ENCODE results near the gene SLC24A1.
A peak's percentile ranks its signal among the peaks of the same experiment; 100 is the strongest.
"Not testable (repeated sequence)": the region's sequence is repeated elsewhere in the genome, so short reads cannot be mapped to it uniquely, and the experiment has no call there.

The SLC24A1 gene

GRCh38 chr15:65621638-65622037 lies at the start of gene SLC24A1:
TSS of gene SLC24A1 (plus strand) at chr15:65621938. CDS start at chr15:65624081, 2,143 bp downstream.
- no peak for DNase-seq (ENCODE audit: low read depth)

DNA sequence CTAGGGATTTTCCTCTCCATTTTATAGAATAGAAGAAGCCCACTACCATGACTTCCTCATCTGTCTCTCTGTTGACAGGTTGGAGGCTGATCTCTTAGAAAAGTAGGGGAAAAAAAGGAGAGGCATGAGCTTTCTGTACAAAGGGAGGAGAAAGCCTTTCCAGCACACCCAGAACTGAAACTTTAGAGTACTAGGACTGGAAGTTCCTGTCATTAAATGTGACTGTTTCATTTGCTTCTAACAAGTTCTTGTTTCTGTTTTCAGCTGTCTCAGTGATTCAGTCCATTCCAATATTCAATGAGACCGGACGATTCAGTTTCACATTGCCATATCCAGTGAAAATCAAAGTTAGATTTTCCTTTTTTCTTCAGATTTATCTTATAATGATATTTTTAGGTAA lies 49.8 kb upstream of the SLC24A1 start:
- DNase-seq (ENCODE audit: low read depth): no peak

- DNase-seq (ENCODE audit: low read depth): peak; percentile 31
Observed at GRCh38 chr15:65576664-65577063, 45.1 kb upstream of the SLC24A1 start.

DNA sequence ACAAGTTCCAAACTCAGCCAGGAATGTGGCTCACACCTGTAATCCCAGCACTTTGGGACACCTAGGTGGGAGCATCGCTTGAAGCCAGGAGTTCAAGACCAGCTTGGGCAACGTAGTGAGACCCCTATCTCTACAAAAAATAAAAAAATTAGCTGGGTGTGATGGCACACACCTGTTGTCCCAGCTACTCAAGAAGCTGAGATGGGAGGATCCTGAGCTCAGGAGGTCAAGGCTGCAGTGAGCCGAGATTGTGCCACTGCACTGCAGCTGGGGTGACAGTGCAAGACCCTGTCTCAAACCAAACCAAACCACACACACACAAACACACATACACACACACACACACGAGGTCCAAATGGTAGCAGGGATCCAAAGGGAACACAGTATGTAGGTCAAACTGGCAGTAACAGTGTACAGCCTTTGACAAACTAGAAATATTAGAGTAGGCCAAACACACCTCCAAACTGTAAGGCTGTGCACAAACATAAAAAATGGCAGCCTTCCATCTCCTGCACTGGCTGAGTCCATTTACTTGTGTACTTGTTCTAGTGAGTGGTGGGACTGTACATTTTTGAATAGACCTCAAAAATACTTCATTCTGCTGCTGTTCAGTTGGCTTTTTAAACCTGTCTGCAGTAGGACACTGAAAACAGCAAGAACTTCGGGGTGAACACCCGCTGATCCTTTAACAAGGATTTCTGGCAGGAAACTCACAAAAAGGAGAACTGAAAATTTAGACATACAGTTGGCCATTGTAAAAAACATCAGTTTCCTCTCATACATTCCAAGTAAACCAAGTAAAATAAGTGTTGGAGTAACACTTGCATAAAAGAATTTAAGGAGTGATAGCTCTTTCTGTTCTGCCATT lies 44.4 kb upstream of the SLC24A1 start:
- DNase-seq (ENCODE audit: low read depth): no peak

- DNase-seq (ENCODE audit: low read depth): no peak
Observed at GRCh38 chr15:65578904-65579728, 42.6 kb upstream of the SLC24A1 start.

DNA sequence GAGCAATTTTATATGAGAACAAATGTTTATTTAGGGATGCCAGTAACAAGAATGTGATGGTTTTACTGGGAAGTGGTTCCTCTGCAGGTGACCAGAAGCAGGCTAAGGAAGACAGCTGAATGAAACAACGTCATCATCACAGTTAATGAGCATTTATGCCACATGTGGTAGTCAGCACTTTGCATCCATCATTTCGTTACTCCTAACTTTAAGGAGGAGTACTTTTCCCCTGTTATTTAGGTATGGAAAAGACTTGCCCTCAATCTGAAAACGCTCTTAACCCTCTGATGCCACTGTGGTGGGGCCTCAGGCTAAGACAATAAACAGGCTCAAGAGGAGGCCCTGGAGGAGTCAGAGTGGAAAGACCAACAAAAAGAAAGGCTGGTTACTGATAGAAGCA lies 42.0 kb upstream of the SLC24A1 start:
- no peak for DNase-seq (ENCODE audit: low read depth)

DNA sequence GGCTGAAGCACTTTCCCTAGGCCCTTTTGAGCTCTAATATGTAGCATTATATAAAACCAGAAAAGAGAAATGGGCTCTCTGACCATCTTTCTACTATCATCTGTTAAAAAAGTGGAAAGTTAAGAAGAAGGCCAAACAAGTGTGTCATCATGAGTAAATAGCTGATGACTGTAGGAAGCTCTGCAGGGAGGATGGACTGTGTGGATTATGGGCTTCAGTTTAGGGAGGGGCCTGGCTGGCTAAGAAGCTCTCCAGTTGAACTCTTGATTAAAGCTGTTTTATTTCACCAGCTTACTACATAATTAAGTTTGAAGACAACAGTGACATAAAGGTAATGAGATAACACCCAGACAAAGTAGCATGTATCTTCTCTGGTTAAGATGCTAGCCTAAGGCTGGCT lies 41.5 kb upstream of the SLC24A1 start:
- peak; percentile 53 for DNase-seq (ENCODE audit: low read depth)

DNA sequence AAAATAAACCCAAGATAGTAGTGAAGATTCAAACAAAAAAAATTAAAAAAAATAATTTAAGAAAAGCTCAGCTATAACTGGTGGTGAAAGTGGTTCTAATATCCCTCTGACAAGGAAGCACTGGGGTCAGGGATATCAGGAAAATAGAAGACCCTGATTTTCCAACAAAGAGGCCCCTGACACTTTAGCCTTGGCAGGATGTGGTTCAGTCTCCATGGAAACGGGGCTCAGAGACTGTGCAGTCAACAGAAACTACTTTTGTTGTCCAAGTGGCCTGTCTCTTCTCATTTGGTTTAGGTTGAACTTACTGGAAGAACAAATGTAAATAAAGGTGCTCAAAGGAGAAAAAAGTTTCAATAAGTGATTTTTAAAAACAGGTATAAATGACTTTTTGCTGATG lies 38.0 kb upstream of the SLC24A1 start:
- DNase-seq (ENCODE audit: low read depth): no peak

- no peak for DNase-seq (ENCODE audit: low read depth)
Observed at GRCh38 chr15:65584241-65584640, 37.5 kb upstream of the SLC24A1 start.

DNA sequence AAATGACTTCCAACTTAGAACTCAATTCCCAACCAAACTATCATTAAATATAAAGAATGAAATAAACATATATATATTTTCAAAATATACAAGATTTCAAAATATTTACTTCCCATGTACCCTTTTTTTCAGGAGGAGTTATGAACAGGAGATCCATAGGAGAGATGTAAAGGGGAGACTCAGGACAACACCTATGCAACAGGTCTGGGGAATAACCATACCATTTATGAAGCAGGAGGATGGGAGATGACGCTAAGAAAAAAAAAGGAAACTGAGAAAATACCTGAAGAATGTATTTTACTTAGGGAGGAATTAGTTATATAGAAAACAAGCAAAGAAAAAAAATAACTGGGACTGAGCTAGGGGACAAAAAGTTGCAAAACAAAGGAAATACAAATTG lies 34.6 kb upstream of the SLC24A1 start:
- DNase-seq (ENCODE audit: low read depth): no peak

GRCh38 chr15:65595960-65596359 lies 25.8 kb upstream of the SLC24A1 start:
- no peak for DNase-seq (ENCODE audit: low read depth)

- DNase-seq (ENCODE audit: low read depth): no peak
Observed at GRCh38 chr15:65598468-65598867, 23.3 kb upstream of the SLC24A1 start.

DNA sequence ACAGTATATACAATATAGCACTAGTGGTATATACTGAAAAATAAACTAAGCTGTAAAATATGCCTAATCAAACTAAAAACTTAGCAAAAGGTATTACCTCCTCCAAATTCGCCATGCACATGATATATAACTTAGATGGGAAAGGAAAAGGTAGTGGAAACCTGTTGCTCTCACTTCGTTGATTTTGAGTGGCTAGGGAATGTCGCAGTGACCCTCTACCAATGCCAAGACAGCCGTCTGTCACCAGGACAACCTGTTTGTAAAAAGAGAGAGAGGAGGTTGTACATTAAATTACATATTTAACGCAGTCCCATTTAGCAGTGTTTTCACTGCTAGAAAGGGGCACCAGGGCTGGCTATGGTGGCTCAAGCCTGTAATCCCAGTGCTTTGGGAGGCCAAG lies 22.1 kb upstream of the SLC24A1 start:
- no peak for DNase-seq (ENCODE audit: low read depth)

GRCh38 chr15:65603134-65603533 lies 18.6 kb upstream of the SLC24A1 start:
- no peak for DNase-seq (ENCODE audit: low read depth)

- no peak for DNase-seq (ENCODE audit: low read depth)
Observed at GRCh38 chr15:65603559-65603958, 18.2 kb upstream of the SLC24A1 start.

DNA sequence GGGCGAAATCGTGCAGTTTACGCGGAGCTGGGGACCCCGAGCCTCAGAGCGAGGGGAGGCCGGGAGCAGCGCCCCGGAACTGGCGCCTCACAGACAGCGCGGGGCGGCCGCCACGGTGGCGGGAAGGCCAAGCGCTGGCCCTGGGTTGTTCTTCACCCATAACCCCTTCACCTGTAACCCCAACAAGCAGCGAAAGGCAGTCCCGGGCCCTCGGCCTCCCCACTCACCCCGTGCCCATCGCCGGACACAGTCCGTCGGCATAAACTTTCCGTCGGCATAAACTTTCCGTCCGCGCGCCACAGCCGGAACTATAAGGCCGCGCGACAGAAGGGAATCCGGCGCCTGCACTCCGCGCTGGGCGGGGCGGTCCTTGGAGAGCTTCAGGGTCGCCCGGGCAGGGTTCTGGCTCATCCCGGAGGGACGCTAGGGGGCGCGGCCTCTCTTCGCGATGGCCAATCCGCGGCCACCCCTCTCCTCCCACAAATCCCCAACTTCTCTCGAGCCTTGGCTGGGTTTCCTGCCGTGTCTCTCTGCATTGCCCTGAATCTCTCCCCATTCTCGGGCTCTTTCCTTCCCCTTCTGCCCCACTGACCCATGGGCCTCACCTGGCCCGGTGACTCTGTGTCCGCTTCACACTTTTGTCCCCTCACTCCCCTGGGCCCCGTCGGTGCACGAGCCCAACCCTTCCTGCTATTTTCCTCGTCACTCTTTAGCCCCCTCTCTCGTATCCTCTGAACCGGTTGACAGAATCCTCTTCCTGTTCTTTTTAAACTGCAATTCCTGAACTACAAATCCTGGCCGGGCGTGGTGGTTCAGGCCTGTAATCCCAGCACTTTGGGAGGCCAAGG lies 10.6 kb upstream of the SLC24A1 start, which contains the start of gene INTS14:
INTS14 (minus strand) TSS at position 261 of the 848 bp plus-strand sequence. CDS start 3,751 bp downstream, outside the sequence.
- DNase-seq (ENCODE audit: low read depth): peak; percentile 78

DNA sequence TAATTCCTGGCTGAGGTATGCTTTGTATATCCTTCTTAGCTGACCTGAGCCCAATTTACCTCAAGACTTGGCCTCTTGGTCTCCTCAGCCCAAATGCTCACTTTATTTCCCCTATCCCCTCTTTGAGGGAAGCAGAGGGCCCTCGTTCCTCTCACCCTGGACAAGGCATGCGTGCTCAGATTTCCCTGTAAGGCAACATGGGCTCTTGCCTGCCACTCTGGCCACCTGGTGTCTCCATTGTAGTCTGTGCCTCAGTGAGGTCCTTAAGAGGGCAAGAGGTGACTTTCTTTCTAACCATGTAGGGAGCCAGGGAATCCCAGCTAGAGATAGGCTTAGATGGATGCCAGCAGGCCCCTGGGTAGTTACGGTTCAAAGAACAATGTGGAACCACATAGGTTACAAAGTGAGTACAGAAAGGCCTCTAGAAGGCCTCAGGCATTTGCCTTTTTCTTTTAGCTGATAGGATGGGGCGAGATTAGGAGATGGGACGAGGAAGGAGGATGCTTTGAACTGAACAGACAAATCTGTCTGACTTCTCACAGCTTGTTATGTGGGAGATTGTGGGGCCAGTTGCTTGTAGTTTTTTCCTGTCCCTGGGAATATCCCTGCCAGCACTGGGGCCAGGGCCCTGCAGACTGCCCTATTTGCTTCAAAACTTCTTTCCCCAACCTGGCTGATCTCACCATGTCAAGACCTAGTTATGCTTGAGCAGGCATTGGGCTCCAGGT lies 9.7 kb upstream of the SLC24A1 start:
- DNase-seq (ENCODE audit: low read depth): no peak

- DNase-seq (ENCODE audit: low read depth): peak; percentile 14
Observed at GRCh38 chr15:65612616-65612946, 9.2 kb upstream of the SLC24A1 start.

DNA sequence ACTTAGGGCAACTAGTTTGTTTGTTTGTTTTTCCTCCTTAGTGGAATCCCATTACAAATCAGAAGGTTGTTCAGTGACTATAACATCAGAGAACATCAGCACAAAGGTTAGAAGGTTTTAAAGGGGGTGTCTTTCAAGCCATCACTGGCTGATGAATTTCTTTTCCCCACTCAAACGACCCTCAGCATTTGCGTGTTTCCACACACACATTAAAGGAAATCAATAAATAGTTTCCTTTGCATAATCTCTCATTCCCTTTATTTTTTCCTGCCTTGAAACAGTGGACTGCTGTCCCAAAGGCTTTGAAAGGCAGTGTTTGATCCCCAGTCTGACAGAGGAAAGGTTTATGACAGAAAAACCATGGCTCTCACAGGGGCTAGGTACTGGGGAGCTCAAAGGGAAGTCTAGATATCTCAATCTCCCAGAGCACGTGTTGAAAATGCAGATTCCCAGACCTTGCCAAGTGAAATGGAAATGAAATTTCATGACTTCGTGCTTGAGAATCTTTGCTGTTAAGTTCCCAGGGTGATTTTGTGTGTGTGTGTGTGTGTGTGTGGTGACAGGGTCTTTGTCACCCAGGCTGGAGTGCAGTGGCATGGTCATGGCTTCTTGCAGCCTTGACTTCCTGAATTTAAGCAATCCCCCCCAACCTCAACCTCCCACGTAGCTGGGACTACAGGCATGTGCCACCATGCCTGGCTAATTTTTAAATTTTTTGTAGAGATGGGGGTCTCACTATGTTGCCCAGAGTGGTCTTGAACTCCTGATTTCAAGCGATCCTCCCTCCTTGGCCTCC lies 8.6 kb upstream of the SLC24A1 start:
- no peak for DNase-seq (ENCODE audit: low read depth)

DNA sequence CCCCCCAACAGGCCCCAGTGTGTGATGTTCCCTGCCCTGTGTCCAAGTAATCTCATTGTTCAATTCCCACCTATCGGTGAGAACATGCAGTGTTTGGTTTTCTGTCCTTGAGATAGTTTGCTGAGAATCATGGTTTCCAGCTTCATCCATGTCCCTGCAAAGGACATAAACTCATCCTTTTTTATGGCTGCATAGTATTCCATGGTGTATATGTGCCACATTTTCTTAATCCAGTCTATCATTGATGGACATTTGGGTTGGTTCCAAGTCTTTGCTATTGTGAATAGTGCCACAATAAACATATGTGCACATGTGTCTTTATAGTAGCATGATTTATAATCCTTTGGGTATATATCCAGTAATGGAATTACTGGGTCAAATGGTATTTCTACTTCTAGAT lies 5.9 kb upstream of the SLC24A1 start:
- DNase-seq (ENCODE audit: low read depth): not testable (repeated sequence)
